ENCODE results near the gene GALNS. TPM values are rescaled to one million over a fixed set of nuclear protein-coding genes. Genes with fewer than 3 reads are reported as not detected.

Gene GALNS
- total and polyA plus RNA-seq, 2 of the 8 experiments (the other 6 are each of a cell fraction or from before 2014, with no cell fraction given): 8.9 to 17.8 TPM

DNA sequence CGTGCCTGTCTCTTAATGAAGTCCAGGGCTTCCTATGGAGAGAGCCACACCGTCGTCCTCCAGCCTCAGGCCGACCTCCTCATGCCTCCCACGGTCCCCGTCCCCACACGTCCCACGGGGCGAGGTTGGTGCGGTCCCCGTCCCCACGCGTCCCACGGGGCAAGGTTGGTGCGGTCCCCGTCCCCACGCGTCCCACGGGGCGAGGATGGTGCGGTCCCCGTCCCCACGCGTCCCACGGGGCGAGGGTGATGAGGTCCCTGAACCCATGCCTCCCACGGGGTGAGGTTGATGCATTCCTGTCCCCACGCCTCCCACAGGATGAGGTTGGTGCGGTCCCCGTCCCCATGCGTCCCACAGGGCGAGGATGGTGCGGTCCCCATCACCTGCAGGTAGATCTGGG lies 20.9 kb downstream of the GALNS start:
- Histone ChIP-seq H3K4ac (replicated peaks; ENCODE audit: insufficient read length, low read depth, low read length) (no peak overlapping the region), H2AK5ac (ENCODE audit: low read depth, low read length) (no peak overlapping the region), H3K23ac (ENCODE audit: insufficient read length) (no peak overlapping the region), H3K4me3 (ENCODE audit: extremely low read depth in 1 of 4, insufficient read depth in 2 of 4, low read depth in 3 of 4, low read length in 4 of 4) (no peak overlapping the region), H4K91ac (replicated peaks; ENCODE audit: insufficient read length, low read length) (no peak overlapping the region), H2BK20ac (ENCODE audit: low read length) (no peak overlapping the region), H3K9me3 (ENCODE audit: insufficient read depth in 2 of 2, low read depth in 1 of 2, low read length in 1 of 2) (no peaks in the 10 kb centered on the region), H3K56ac (replicated peaks; ENCODE audit: insufficient read length, low read depth, low read length) (no peak overlapping the region), H3K18ac (ENCODE audit: extremely low read depth, low read length) (no peak overlapping the region), H3K23me2 (ENCODE audit: low read depth, low read length) (no peaks in the 10 kb centered on the region), H2BK12ac (ENCODE audit: low read depth, low read length) (no peak overlapping the region), H2BK15ac (ENCODE audit: low read length) (no peak overlapping the region), H3K9ac (replicated peaks in 1 of 4; ENCODE audit: extremely low read depth in 1 of 4, low read depth in 3 of 4, low read length in 3 of 4) (no peak overlapping the region), H3K14ac (ENCODE audit: insufficient read length) (no peak overlapping the region), H2AFZ (ENCODE audit: low read length) (no peak overlapping the region), H4K20me1 (replicated peaks in 1 of 2; ENCODE audit: control insufficient read depth in 1 of 2, insufficient read depth in 2 of 2, low read length in 2 of 2) (no peaks in the 10 kb centered on the region), H3K4me2 (ENCODE audit: insufficient read depth in 1 of 2, low read depth in 2 of 2, low read length in 2 of 2) (no peak overlapping the region), H3K4me1 (replicated peaks in 1 of 4; ENCODE audit: control insufficient read depth in 3 of 4, insufficient read depth in 4 of 4, low read length in 3 of 4) (0 out of 7 replicates have a peak, but pooled peaks cover 0 to 2% (median 0%) of the 10 kb centered on the region in 4 experiments), H3K36me3 (ENCODE audit: control insufficient read depth in 2 of 4, insufficient read depth in 4 of 4, low read length in 3 of 4) (peaks cover 0 to 7% (median under 1%) of the 10 kb centered on the region in 4 experiments; a peak in 2 of 8 replicates), H3K79me2 (ENCODE audit: control insufficient read depth in 1 of 2, insufficient read depth in 2 of 2, low read length in 2 of 2) (no peaks in the 10 kb centered on the region), H3K79me1 (ENCODE audit: low read depth, low read length) (0 out of 2 replicates have a peak, but pooled peaks cover 2% of the 10 kb centered on the region), H2BK5ac (ENCODE audit: low read depth, low read length) (no peak overlapping the region; the same call in 1 of the 2 replicates), H4K5ac (ENCODE audit: insufficient read length, low read depth, low read length) (no peak overlapping the region), H4K8ac (ENCODE audit: extremely low read depth, insufficient read depth, low read length) (no peak overlapping the region), H3K27ac (ENCODE audit: low read depth, low read length) (no peak overlapping the region), H2BK120ac (replicated peaks; ENCODE audit: low read depth, low read length) (no peak overlapping the region), H3K27me3 (replicated peaks in 1 of 4; ENCODE audit: control insufficient read depth in 3 of 4, extremely low read depth in 1 of 4, insufficient read depth in 3 of 4, low read length in 3 of 4) (no peaks in the 10 kb centered on the region)
- no peak for FAIRE-seq
- ChIA-PET POLR2A (ENCODE audit: partially characterized antibody) (no interaction called here), CTCF (ENCODE audit: partially characterized antibody) (no interaction called here)
- DNase-seq (ENCODE audit: low read depth in 1 of 2, low spot score in 2 of 2): no peak
- WGBS, 2 experiments (ENCODE audit: extremely low coverage in 1 of 2, insufficient coverage in 1 of 2, insufficient read length in 1 of 2, insufficient replicate concordance in 2 of 2, low coverage in 1 of 2, low lambda C conversion rate in 2 of 2, missing lambda C conversion rate in 1 of 2): 93% methylated on average over 26 of the region's 33 CpGs; no CpG with 5 or more reads in 1 of the 2 experiments
- TF ChIP-seq POU5F1 (IDR thresholded peaks at IDR 0.05; ENCODE audit: low read depth, low read length) (no peak), PHF8 (conservative IDR thresholded peaks at IDR 0.05; ENCODE audit: low read depth, low read length) (no peak), BCL11A (IDR thresholded peaks at IDR 0.05; ENCODE audit: low read depth in 2 of 2, low read length in 2 of 2) (no peak)
- TF ChIP-seq, protein P1, sequence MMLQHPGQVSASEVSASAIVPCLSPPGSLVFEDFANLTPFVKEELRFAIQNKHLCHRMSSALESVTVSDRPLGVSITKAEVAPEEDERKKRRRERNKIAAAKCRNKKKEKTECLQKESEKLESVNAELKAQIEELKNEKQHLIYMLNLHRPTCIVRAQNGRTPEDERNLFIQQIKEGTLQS (IDR thresholded peaks at IDR 0.05; ENCODE audit: insufficient read depth, low read depth, low read length): no peak
